22Rv1 (cell line): ENCODE results near the gene MAP4K4.

Experiments
- ZFX ChIP-seq: fragments of 450-650 bp; IDR thresholded peaks from 2 replicates; pipeline ENCODE4 v1.6.1; 2017; ENCODE audit warnings: antibody characterized with exemption, borderline replicate concordance
- TF ChIP-seq, protein P1 (sequence below): fragments of 450-650 bp; IDR thresholded peaks from 2 replicates; pipeline ENCODE4 v1.5.1; 2017; ENCODE audit warnings: mild to moderate bottlenecking

DNA sequence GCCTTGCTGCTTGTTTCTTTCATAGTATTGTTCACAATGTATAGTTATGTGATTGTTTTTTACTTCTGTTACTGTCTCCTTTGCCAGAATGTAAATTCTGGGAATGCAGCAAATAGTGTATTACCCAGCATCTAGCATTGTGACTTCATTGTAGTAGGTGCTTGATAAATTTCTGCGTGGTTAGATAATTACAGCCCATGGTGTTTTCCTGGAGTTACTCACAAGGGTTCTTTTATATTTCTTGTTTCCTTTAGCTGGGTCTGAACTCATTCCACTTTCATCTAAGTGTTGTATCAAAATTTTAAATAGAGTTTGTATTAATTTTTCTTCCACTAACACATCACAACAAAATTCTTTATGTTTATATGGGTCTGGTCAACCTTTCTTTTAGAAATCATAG lies 132.6 kb downstream of the MAP4K4 start:
- TF ChIP-seq, protein P1, sequence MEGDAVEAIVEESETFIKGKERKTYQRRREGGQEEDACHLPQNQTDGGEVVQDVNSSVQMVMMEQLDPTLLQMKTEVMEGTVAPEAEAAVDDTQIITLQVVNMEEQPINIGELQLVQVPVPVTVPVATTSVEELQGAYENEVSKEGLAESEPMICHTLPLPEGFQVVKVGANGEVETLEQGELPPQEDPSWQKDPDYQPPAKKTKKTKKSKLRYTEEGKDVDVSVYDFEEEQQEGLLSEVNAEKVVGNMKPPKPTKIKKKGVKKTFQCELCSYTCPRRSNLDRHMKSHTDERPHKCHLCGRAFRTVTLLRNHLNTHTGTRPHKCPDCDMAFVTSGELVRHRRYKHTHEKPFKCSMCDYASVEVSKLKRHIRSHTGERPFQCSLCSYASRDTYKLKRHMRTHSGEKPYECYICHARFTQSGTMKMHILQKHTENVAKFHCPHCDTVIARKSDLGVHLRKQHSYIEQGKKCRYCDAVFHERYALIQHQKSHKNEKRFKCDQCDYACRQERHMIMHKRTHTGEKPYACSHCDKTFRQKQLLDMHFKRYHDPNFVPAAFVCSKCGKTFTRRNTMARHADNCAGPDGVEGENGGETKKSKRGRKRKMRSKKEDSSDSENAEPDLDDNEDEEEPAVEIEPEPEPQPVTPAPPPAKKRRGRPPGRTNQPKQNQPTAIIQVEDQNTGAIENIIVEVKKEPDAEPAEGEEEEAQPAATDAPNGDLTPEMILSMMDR = no peak
- TF ChIP-seq ZFX = no peak
